HepG2 (cell line): ENCODE results near the gene DIS3L2. TPM values are rescaled to one million over a fixed set of nuclear protein-coding genes. Genes with fewer than 3 reads are reported as not detected.
A peak's percentile ranks its signal among the peaks of the same experiment; 100 is the strongest.

Experiments used
- CEBPB ChIP-seq: IDR thresholded peaks from 2 replicates; pipeline ENCODE4 v1.6.1; 2011; ENCODE audit warnings: low read depth, low read length, improper control_type of control experiment, borderline replicate concordance
- HNF4A ChIP-seq: sonication (generic); formaldehyde crosslinking; IDR thresholded peaks from 2 replicates; pipeline ENCODE4 v1.4.0; 2020; ENCODE audit warnings: missing genetic modification reagents
- RBM22 ChIP-seq: fragments of 200-400 bp; formaldehyde crosslinking; optimal IDR thresholded peaks from 2 replicates; pipeline ENCODE3; 2017; ENCODE audit warnings: mild to moderate bottlenecking, low read length, moderate library complexity
- THYN1 ChIP-seq: sonication (generic); formaldehyde crosslinking; IDR thresholded peaks from 2 replicates; pipeline ENCODE4 v1.8.1; 2023; ENCODE audit warnings: low read depth, mild to moderate bottlenecking, moderate library complexity, missing genetic modification reagents, borderline replicate concordance
- TP53 ChIP-seq: sonication (generic); formaldehyde crosslinking; conservative IDR thresholded peaks from 2 replicates; pipeline ENCODE4 v1.4.0; 2020; ENCODE audit warnings: missing genetic modification reagents
- ZFYVE20 ChIP-seq: sonication (generic); formaldehyde crosslinking; IDR thresholded peaks from 2 replicates; pipeline ENCODE4 v1.8.0; 2023; ENCODE audit warnings: low read depth, mild to moderate bottlenecking, moderate library complexity, missing genetic modification reagents, borderline replicate concordance
- ZNF263 ChIP-seq: sonication (generic); formaldehyde crosslinking; IDR thresholded peaks from 2 replicates; pipeline ENCODE4 v1.4.0; 2020; ENCODE audit warnings: missing genetic modification reagents
- ZNF274 ChIP-seq: sonication (generic); formaldehyde crosslinking; IDR thresholded peaks from 2 replicates; pipeline ENCODE4 v1.5.1; 2020; ENCODE audit warnings: mild to moderate bottlenecking, missing genetic modification reagents
- ZNF441 ChIP-seq: sonication (generic); formaldehyde crosslinking; IDR thresholded peaks from 2 replicates; pipeline ENCODE4 v1.7.0; 2021; ENCODE audit warnings: missing genetic modification reagents, borderline replicate concordance
- ZNF776 ChIP-seq: sonication (generic); formaldehyde crosslinking; IDR thresholded peaks from 2 replicates; pipeline ENCODE4 v1.4.0; 2020; ENCODE audit warnings: mild to moderate bottlenecking, missing genetic modification reagents
- ZSCAN21 ChIP-seq: sonication (generic); formaldehyde crosslinking; IDR thresholded peaks from 2 replicates; pipeline ENCODE4 v1.8.0; 2022; ENCODE audit warnings: mild to moderate bottlenecking, missing genetic modification reagents, moderate library complexity, borderline replicate concordance
- ZSCAN9 ChIP-seq: IDR thresholded peaks from 2 replicates; pipeline ENCODE4 v1.6.1; 2016; ENCODE audit warnings: borderline replicate concordance
- polyA plus RNA-seq, 8 experiments: library from polyadenylated mRNA; depleted of rRNA in 3 of 8; stranded (reverse) in 7 of 8; unstranded in 1 of 8; fragments of >200 nt; fragmentation: Illumina TruSeq in 4 of 8; extraction: Trizol in 4 of 8; gene quantifications; 2 replicates each; pipeline versions ENCODE4 v1.2.1 to v1.2.3, GENCODE V29; 2011 to 2016; ENCODE audit warnings: low read depth in 4 of 8, missing spikeins in 1 of 8, mixed read lengths in 1 of 8; ENCODE audit not compliant: insufficient read depth in 1 of 8
- total RNA-seq, 5 experiments: library from RNA; depleted of rRNA; stranded (reverse); fragments of >200 nt; fragmentation: Illumina TruSeq; extraction: Trizol; gene quantifications; 2 replicates each; pipeline ENCODE4 v1.2.3, GENCODE V29; 2016; ENCODE audit warnings: low read depth in 1 of 5
- TF ChIP-seq, protein P1 (sequence below): sonication (generic); formaldehyde crosslinking; IDR thresholded peaks from 2 replicates; pipeline ENCODE4 v1.5.0; 2020; ENCODE audit warnings: mild to moderate bottlenecking, missing genetic modification reagents
- TF ChIP-seq, protein P2 (sequence below): sonication (generic); formaldehyde crosslinking; IDR thresholded peaks from 2 replicates; pipeline ENCODE4 v1.4.0; 2020; ENCODE audit warnings: mild to moderate bottlenecking, missing genetic modification reagents
- TF ChIP-seq, protein P3 (sequence below): sonication (generic); formaldehyde crosslinking; IDR thresholded peaks from 2 replicates; pipeline ENCODE4 v1.9.0; 2021; ENCODE audit warnings: missing genetic modification reagents, borderline replicate concordance
- TF ChIP-seq, protein P4 (sequence below): sonication (generic); formaldehyde crosslinking; IDR thresholded peaks from 2 replicates; pipeline ENCODE4 v1.8.0; 2022; ENCODE audit warnings: missing genetic modification reagents, mild to moderate bottlenecking, inconsistent platforms, borderline replicate concordance
- TF ChIP-seq, protein P5 (sequence below): sonication (generic); formaldehyde crosslinking; IDR thresholded peaks from 2 replicates; pipeline ENCODE4 v1.5.1; 2020; ENCODE audit warnings: mild to moderate bottlenecking, missing genetic modification reagents, moderate library complexity
- TF ChIP-seq, protein P6 (sequence below): IDR thresholded peaks from 2 replicates; pipeline ENCODE4 v1.6.1; 2016; ENCODE audit warnings: missing genetic modification reagents, missing compliant biosample characterization

Gene DIS3L2
- total and polyA plus RNA-seq, 2 of the 13 experiments (the other 11 are each of a cell fraction or from before 2014, with no cell fraction given), result 7.0 to 23.9 TPM

DNA sequence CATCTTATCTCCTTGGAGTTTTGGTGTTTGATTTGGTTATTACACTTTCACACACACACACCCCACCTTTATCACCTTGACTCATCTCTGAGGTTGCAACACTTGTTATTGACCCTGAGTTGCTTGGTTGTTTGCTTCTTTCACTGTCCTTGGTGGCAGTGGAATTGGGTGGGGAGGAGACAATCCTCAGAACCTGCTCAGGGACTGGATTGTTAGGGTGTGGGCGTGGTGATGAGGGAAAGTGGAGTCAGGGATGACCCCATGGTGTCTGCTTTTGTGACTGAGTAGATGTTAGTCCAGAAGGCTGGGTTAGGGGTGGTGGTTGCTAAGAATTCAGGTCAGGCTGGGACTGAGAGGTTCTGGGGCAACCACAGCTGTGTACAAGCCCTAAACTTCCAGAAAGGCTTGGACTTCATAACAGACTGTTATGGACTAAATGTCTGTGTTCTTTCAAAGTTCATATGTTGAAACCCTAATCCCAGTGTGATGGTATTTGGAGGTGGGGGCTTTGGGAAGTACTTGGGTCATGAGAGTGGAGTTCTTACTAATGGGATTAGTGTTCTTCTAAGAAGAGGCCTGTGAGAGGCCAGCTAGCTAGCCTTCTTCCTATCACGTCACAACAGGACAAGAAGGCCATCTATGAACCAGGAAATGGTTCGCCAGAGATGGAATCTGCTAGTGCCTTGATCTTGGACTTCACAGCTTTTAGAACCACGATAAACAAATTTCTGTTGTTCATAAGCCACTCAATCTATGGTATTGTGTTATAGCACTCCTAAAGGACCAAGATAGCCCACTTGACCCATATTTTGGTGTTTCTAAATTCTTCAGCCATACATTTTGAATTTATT is 3.4 kb upstream of the DIS3L2 start (continued):
- TF ChIP-seq, protein P1, sequence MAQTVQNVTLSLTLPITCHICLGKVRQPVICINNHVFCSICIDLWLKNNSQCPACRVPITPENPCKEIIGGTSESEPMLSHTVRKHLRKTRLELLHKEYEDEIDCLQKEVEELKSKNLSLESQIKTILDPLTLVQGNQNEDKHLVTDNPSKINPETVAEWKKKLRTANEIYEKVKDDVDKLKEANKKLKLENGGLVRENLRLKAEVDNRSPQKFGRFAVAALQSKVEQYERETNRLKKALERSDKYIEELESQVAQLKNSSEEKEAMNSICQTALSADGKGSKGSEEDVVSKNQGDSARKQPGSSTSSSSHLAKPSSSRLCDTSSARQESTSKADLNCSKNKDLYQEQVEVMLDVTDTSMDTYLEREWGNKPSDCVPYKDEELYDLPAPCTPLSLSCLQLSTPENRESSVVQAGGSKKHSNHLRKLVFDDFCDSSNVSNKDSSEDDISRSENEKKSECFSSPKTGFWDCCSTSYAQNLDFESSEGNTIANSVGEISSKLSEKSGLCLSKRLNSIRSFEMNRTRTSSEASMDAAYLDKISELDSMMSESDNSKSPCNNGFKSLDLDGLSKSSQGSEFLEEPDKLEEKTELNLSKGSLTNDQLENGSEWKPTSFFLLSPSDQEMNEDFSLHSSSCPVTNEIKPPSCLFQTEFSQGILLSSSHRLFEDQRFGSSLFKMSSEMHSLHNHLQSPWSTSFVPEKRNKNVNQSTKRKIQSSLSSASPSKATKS (CRISPR knock-in tag), result 0 out of 2 replicates have a peak, but pooled peaks have one; percentile 49
- TF ChIP-seq CEBPB (peak; percentile 89), ZNF263 (CRISPR knock-in tag) (peak; percentile 61), HNF4A (no peak; the same call in 1 of the 2 replicates), ZNF274 (CRISPR knock-in tag) (no peak), TP53 (no peak), ZNF776 (CRISPR knock-in tag) (no peak), ZNF441 (0 out of 2 replicates have a peak, but pooled peaks have one; percentile 30), ZFYVE20 (no peak), THYN1 (CRISPR knock-in tag) (no peak), ZSCAN21 (CRISPR knock-in tag) (no peak), ZSCAN9 (CRISPR knock-in tag) (no peak), RBM22 (no peak)
- TF ChIP-seq, protein P2, sequence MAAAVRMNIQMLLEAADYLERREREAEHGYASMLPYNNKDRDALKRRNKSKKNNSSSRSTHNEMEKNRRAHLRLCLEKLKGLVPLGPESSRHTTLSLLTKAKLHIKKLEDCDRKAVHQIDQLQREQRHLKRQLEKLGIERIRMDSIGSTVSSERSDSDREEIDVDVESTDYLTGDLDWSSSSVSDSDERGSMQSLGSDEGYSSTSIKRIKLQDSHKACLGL, result no peak
- TF ChIP-seq, protein P3, sequence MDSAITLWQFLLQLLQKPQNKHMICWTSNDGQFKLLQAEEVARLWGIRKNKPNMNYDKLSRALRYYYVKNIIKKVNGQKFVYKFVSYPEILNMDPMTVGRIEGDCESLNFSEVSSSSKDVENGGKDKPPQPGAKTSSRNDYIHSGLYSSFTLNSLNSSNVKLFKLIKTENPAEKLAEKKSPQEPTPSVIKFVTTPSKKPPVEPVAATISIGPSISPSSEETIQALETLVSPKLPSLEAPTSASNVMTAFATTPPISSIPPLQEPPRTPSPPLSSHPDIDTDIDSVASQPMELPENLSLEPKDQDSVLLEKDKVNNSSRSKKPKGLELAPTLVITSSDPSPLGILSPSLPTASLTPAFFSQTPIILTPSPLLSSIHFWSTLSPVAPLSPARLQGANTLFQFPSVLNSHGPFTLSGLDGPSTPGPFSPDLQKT (CRISPR knock-in tag), result no peak
- TF ChIP-seq, protein P4, sequence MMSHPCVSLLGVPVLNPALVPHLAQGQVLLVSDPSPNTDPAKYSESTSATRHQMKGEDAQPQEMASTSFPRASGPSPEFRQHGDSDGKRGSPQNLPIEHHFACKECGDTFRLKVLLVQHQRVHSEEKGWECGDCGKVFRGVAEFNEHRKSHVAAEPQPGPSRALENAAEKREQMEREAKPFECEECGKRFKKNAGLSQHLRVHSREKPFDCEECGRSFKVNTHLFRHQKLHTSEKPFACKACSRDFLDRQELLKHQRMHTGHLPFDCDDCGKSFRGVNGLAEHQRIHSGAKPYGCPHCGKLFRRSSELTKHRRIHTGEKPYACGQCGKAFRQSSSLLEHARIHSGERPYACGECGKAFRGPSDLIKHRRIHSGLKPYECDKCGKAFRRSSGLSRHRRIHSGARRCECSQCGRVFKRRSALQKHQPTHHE (CRISPR knock-in tag), result no peak
- TF ChIP-seq, protein P5, sequence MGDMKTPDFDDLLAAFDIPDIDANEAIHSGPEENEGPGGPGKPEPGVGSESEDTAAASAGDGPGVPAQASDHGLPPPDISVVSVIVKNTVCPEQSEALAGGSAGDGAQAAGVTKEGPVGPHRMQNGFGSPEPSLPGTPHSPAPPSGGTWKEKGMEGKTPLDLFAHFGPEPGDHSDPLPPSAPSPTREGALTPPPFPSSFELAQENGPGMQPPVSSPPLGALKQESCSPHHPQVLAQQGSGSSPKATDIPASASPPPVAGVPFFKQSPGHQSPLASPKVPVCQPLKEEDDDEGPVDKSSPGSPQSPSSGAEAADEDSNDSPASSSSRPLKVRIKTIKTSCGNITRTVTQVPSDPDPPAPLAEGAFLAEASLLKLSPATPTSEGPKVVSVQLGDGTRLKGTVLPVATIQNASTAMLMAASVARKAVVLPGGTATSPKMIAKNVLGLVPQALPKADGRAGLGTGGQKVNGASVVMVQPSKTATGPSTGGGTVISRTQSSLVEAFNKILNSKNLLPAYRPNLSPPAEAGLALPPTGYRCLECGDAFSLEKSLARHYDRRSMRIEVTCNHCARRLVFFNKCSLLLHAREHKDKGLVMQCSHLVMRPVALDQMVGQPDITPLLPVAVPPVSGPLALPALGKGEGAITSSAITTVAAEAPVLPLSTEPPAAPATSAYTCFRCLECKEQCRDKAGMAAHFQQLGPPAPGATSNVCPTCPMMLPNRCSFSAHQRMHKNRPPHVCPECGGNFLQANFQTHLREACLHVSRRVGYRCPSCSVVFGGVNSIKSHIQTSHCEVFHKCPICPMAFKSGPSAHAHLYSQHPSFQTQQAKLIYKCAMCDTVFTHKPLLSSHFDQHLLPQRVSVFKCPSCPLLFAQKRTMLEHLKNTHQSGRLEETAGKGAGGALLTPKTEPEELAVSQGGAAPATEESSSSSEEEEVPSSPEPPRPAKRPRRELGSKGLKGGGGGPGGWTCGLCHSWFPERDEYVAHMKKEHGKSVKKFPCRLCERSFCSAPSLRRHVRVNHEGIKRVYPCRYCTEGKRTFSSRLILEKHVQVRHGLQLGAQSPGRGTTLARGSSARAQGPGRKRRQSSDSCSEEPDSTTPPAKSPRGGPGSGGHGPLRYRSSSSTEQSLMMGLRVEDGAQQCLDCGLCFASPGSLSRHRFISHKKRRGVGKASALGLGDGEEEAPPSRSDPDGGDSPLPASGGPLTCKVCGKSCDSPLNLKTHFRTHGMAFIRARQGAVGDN, result no peak
- TF ChIP-seq, protein P6, sequence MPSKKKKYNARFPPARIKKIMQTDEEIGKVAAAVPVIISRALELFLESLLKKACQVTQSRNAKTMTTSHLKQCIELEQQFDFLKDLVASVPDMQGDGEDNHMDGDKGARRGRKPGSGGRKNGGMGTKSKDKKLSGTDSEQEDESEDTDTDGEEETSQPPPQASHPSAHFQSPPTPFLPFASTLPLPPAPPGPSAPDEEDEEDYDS (CRISPR knock-in tag), result peak; percentile 14; the same call in 1 of the 2 replicates
